Kidney epithelial cell (primary cell): ENCODE results near the gene CWC27. TPM values are rescaled to one million over a fixed set of nuclear protein-coding genes. Genes with fewer than 3 reads are reported as not detected.
A peak's percentile ranks its signal among the peaks of the same experiment; 100 is the strongest.
"Not testable (repeated sequence)": the region's sequence is repeated elsewhere in the genome, so short reads cannot be mapped to it uniquely, and the experiment has no call there.

Experiments
- DNase-seq: peaks from one replicate; pipeline ENCODE4 v3.0.0-alpha.2; 2010; ENCODE audit warnings: low read depth
- H3K27me3 ChIP-seq: 2 replicates; pipeline ENCODE4 v1.6.0; 2011; ENCODE audit warnings: low read length; ENCODE audit not compliant: control insufficient read depth, insufficient read depth
- H3K36me3 ChIP-seq: 2 replicates; pipeline ENCODE4 v1.5.1; 2011; ENCODE audit warnings: low read length; ENCODE audit not compliant: control insufficient read depth, insufficient read depth
- H3K4me3 ChIP-seq: 2 replicates; pipeline ENCODE4 v1.5.1; 2011; ENCODE audit warnings: low read depth, mild to moderate bottlenecking, control low read depth, low read length
- total RNA-seq: library from RNA; depleted of rRNA; stranded (reverse); fragments of >200 nt; gene quantifications from 2 replicates; pipeline ENCODE4 v1.2.3, GENCODE V29; 2015
- TF ChIP-seq, protein P1 (sequence below): IDR thresholded peaks from 2 replicates; pipeline ENCODE4 v1.5.1; 2011; ENCODE audit warnings: mild to moderate bottlenecking, moderate library complexity, low read length, control low read depth, inconsistent platforms; ENCODE audit not compliant: insufficient read depth, poor library complexity, severe bottlenecking

CWC27 gene
- total RNA-seq, 1 donor from 2014 or later = 23.6 TPM

DNA sequence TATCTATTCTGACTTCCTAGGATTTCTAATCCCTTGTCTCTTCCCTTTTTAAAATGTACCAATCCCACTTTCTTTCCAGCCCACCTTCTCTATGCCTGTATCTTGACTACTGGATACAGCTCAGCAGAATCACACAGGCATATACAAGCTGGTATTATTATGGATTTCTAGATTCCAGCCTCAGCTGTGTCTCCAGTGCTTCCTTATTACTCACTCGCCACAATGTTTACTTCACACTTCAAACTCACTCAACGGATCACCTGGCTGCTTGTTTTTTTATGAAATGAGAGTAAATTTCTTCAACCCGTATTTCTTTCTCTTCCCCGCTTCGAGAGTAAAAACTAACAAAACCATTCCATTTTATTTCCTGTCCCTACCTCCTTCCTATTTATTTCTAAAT is 38.8 kb downstream of the CWC27 start:
- H3K36me3 ChIP-seq = no peaks in the 10 kb centered on the region
- H3K4me3 ChIP-seq = no peak overlapping the region
- no peak for DNase-seq
- TF ChIP-seq, protein P1, sequence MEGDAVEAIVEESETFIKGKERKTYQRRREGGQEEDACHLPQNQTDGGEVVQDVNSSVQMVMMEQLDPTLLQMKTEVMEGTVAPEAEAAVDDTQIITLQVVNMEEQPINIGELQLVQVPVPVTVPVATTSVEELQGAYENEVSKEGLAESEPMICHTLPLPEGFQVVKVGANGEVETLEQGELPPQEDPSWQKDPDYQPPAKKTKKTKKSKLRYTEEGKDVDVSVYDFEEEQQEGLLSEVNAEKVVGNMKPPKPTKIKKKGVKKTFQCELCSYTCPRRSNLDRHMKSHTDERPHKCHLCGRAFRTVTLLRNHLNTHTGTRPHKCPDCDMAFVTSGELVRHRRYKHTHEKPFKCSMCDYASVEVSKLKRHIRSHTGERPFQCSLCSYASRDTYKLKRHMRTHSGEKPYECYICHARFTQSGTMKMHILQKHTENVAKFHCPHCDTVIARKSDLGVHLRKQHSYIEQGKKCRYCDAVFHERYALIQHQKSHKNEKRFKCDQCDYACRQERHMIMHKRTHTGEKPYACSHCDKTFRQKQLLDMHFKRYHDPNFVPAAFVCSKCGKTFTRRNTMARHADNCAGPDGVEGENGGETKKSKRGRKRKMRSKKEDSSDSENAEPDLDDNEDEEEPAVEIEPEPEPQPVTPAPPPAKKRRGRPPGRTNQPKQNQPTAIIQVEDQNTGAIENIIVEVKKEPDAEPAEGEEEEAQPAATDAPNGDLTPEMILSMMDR = no peak
- H3K27me3 ChIP-seq = no peaks in the 10 kb centered on the region

DNA sequence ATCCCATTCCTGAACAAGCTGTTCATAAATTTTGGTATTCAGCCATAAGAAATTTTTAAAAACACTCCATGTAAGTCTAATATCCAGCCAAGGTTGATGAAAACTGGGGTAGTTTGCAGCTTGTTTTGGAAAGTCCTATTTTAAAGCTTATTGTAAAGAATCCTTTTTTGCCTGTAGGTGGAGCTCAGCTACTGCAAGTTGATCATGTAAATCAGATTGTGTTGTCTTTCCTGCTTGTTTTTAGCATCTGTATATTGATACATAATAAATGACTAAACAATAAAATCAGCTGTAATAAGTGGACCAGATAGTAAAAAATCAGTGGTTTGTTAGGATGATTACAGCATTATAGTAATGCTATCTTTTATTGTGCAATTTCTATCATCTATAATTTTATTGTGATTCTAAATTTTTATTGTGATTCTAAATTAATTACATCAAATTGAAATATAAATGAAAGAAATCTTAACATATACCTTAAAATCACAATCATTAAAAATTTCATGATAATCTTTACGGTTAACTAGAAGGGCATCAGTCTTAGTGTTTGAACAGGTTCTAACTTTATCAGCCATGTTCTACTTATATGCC is 42.4 kb downstream of the CWC27 start:
- TF ChIP-seq, protein P1 = peak; percentile 56
- no peaks in the 10 kb centered on the region for H3K36me3 ChIP-seq
- DNase-seq = peak; percentile 14

DNA sequence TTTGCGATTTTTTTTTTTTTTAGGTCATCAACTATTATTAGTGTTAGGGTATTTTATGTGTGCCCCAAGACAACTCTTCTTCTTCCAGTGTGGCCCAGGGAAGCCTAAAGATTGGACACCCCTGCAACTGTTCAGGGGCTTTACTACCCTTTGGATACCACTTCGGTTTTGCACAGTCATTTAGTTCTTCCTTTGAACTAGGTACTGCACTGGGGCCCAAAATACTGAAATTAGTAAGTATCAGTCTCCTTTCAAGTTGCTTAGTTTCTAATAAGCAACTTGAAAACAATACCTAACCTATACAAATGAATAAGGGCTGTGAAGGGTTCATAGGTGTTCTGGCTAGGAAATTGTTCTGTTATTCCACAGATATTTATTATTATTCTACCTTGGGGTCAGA is 45.3 kb downstream of the CWC27 start:
- Histone ChIP-seq H3K27me3 (no peaks in the 10 kb centered on the region), H3K36me3 (no peaks in the 10 kb centered on the region), H3K4me3 (no peak overlapping the region)
- TF ChIP-seq, protein P1 = no peak
- no peak for DNase-seq

More for the DNA sequence above, 42.4 kb downstream of the CWC27 start:
- Histone ChIP-seq H3K27me3 (no peaks in the 10 kb centered on the region), H3K4me3 (no peak overlapping the region)

DNA sequence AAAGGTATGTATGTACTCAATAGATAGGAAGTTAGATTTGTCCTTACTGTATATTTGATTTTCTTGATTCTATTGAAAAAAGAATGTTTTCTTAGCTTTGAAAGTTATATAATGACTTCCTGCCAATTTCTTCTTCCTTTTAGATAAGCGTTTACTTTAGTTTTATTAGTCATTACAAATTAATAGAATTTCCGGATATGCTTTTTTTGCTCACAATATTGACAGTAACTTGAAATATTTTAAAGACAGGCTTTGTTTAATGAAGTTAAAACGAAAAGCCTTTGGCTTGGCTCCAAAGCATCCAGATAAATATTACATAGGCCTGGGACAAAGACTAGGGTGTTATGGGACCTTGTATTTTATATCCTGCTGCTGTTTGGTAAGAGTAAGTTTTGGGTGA is 49.5 kb downstream of the CWC27 start:
- Histone ChIP-seq H3K27me3 (no peaks in the 10 kb centered on the region), H3K4me3 (no peak overlapping the region), H3K36me3 (no peaks in the 10 kb centered on the region)
- DNase-seq = no peak
- TF ChIP-seq, protein P1 = no peak

DNA sequence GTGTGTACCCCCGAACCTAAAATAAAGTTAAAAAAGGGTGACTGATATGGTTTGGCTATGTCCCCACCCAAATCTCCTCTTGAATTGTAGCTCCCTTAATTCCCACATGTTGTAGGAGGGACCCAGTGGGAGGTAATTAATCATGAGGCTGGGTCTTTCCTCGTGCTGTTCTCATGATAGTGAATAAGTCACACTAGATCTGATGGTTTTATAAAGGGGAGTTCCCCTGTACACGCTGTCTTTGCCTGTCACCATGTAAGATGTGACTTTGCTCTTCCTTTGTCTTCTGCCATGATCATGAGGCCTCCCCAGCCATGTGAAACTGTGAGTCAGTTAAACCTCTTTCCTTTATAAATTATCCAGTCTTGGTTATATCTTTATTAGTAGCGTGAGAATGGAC is 50.6 kb downstream of the CWC27 start:
- H3K27me3 ChIP-seq, H3K36me3 ChIP-seq, H3K4me3 ChIP-seq, DNase-seq: not testable (repeated sequence)

DNA sequence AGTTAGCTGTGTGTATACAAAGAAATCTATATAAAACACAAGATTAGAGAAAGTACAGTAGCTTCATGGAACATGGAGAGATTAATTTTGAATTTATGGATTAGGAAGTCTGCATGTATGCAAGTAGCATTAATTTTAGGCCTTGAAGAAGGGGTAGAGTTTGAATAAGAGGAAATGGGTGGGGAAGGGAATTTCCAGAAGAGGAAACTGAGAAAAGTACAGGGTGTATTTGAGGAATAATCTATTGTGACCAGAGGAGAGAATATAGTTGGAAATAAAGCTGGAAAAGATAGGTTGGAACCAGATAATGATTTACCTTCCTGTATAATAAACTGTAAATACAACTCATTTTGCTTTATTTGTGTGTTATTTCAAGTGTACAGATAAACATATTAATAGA is 53.6 kb downstream of the CWC27 start:
- DNase-seq = no peak
- Histone ChIP-seq H3K27me3 (no peaks in the 10 kb centered on the region), H3K36me3 (no peaks in the 10 kb centered on the region), H3K4me3 (no peak overlapping the region)
- TF ChIP-seq, protein P1 = no peak
